Right atrium auricular region (tissue), 2 donors: ENCODE results near the gene TAOK3. TPM values are rescaled to one million over a fixed set of nuclear protein-coding genes. Genes with fewer than 3 reads are reported as not detected.
"Not testable (repeated sequence)": the region's sequence is repeated elsewhere in the genome, so short reads cannot be mapped to it uniquely, and the experiment has no call there.

ENCODE experiments used
- DNase-seq: peaks from one replicate; pipeline ENCODE4 v3.0.0-alpha.2; 2019; ENCODE audit warnings: low spot score
- H3K27ac ChIP-seq, 2 donors: fragments of 200-600 bp; sonication (generic); 1 replicate in 1 of 2; 2 replicates in 1 of 2; pipeline ENCODE4 v1.5.1; 2016 to 2019
- H3K27me3 ChIP-seq, 2 donors: fragments of 200-600 bp; sonication (generic); one replicate each; pipeline versions ENCODE4 v1.5.1 to v1.6.0; 2017 to 2019
- H3K36me3 ChIP-seq: fragments of 200-600 bp; sonication (generic); one replicate; pipeline ENCODE4 v1.5.1; 2016
- H3K4me1 ChIP-seq, 2 donors: fragments of 200-600 bp; sonication (generic); one replicate each; pipeline versions ENCODE4 v1.5.1 to v1.6.0; 2017 to 2019
- H3K4me3 ChIP-seq, 2 donors: fragments of 200-600 bp; sonication (generic); 1 replicate in 1 of 2; 2 replicates in 1 of 2; pipeline ENCODE4 v1.5.1; 2017 to 2019; ENCODE audit warnings: mild to moderate bottlenecking in 1 of 2, moderate library complexity in 1 of 2
- H3K9me3 ChIP-seq, 2 donors: fragments of 200-600 bp; sonication (generic); one replicate each; pipeline ENCODE4 v1.5.1; 2019
- CTCF ChIP-seq, 2 donors: fragments of 200-600 bp; sonication (generic); IDR thresholded peaks; one replicate each; pipeline ENCODE4 v1.5.1; 2019; ENCODE audit warnings: antibody characterized with exemption in 2 of 2
- total RNA-seq, 2 donors: library from RNA; depleted of rRNA; stranded (reverse); fragments of >200 nt; gene quantifications; one replicate each; pipeline ENCODE4 v1.1.0, GENCODE V29; 2016

The TAOK3 gene
- total RNA-seq, 2 donors from 2014 or later, result 18.1 to 21.1 TPM

- no peak for TF ChIP-seq CTCF (IDR thresholded peaks at IDR 0.05)
- Histone ChIP-seq H3K27me3 (no peaks in the 10 kb centered on the region), H3K36me3 (no peaks in the 10 kb centered on the region), H3K9me3 (no peaks in the 10 kb centered on the region), H3K27ac (no peak overlapping the region), H3K4me3 (no peak overlapping the region), H3K4me1 (no peaks in the 10 kb centered on the region)
- no peak for DNase-seq
Observed at GRCh38 chr12:118271183-118271582, 101.5 kb downstream of the TAOK3 start.

- TF ChIP-seq CTCF (IDR thresholded peaks at IDR 0.05), result no peak
- Histone ChIP-seq H3K4me3 (no peak overlapping the region), H3K4me1 (no peaks in the 10 kb centered on the region), H3K36me3 (no peaks in the 10 kb centered on the region), H3K9me3 (no peaks in the 10 kb centered on the region), H3K27ac (no peak overlapping the region), H3K27me3 (no peaks in the 10 kb centered on the region)
- DNase-seq, result no peak
Observed at GRCh38 chr12:118269806-118270205, 102.9 kb downstream of the TAOK3 start.

DNA sequence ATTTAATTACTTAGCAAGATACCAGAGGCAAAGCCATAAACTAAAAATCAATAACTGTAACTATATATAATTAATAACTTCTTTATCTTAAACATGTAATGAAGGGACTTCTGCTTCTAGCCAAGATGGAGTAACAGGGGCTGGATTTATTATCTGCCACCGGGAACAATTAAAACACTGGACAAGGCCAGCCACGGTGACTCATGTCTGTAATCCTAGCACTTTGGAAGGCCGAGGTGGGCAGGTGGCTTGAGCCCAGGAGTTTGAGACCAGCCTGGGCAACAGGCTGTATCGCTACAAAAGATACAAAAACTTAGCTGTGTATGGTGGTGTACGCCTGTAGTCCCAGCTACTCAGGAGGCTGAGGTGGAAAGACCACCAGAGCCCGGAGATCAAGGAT, 113.6 kb downstream of the TAOK3 start:
- no peak overlapping the region for H3K27ac ChIP-seq
- H3K27me3 ChIP-seq, result no peaks in the 10 kb centered on the region
- no peak for DNase-seq
- H3K4me1 ChIP-seq, result no peaks in the 10 kb centered on the region
- H3K4me3 ChIP-seq, result no peak overlapping the region
- H3K36me3 ChIP-seq, result peaks cover 12% of the 10 kb centered on the region
- TF ChIP-seq CTCF (IDR thresholded peaks at IDR 0.05), result no peak
- H3K9me3 ChIP-seq, result no peaks in the 10 kb centered on the region

DNA sequence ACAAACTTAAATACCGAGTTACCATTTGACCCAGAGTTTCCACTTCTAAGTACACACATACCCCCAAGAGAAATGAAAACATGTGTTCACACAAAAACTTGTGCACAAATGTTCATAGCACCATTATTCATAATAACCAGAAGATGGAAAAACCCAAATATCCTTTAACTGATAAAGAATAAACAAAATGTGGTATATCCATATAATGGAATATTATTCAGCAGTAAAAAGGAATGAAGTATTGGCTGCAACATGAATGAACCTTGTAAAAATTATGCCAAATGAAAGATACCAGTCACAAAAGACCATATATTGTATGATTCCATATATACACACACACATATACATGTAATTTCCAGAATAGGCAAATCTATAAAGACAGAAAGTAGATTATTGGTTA, 116.4 kb downstream of the TAOK3 start:
- Histone ChIP-seq H3K9me3 (no peaks in the 10 kb centered on the region), H3K36me3 (peaks cover 12% of the 10 kb centered on the region), H3K27me3 (no peaks in the 10 kb centered on the region), H3K27ac (no peak overlapping the region), H3K4me3 (no peak overlapping the region), H3K4me1 (no peaks in the 10 kb centered on the region)
- TF ChIP-seq CTCF (IDR thresholded peaks at IDR 0.05), result no peak
- no peak for DNase-seq

DNA sequence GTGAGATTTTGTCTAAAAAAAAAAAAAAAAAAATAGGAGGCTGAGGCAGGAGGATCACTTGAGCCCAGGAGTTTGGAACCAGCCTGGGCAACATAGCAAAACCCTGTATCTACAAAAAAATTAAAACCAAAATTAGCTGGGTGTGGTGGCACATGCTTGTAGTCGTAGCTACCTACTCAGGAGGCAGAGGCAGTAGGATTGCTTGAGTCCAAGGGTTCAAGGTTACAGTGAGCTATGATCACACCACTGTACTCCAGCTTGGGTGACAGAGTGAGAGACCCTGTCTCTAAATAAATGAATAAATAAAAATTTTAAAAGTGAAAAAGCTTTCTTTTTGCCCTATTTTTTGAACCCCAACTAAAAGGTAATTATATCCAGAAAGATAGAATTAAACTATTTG, 123.2 kb downstream of the TAOK3 start:
- no peak for TF ChIP-seq CTCF (IDR thresholded peaks at IDR 0.05)
- Histone ChIP-seq H3K27me3 (no peaks in the 10 kb centered on the region), H3K36me3 (peaks cover 2% of the 10 kb centered on the region), H3K4me3 (no peak overlapping the region), H3K27ac (no peak overlapping the region), H3K4me1 (no peaks in the 10 kb centered on the region), H3K9me3 (no peaks in the 10 kb centered on the region)
- no peak for DNase-seq

GRCh38 chr12:118245886-118246285, 126.8 kb downstream of the TAOK3 start:
- DNase-seq, H3K4me1 ChIP-seq, H3K9me3 ChIP-seq, H3K4me3 ChIP-seq, H3K36me3 ChIP-seq, H3K27me3 ChIP-seq, H3K27ac ChIP-seq: not testable (repeated sequence)
